Lower lobe of right lung (tissue), 2 donors: ENCODE measurements around the gene ANKRD63. TPM values are rescaled to one million over a fixed set of nuclear protein-coding genes. Genes with fewer than 3 reads are reported as not detected.
A peak's percentile ranks its signal among the peaks of the same experiment; 100 is the strongest.

Experiments
- ATAC-seq, 2 donors: fragments of 200-7000 bp; cut with Tn5 transposase; one replicate each; pipeline ENCODE4 v1.9.1; 2020 to 2022; ENCODE audit warnings: mild to moderate bottlenecking in 2 of 2, moderate library complexity in 2 of 2
- DNase-seq: peaks from one replicate; pipeline ENCODE4 v3.0.0-alpha.2; 2020
- H3K27ac ChIP-seq: fragments of 200-600 bp; one replicate; pipeline ENCODE4 v1.8.0; 2022
- H3K27me3 ChIP-seq: fragments of 200-600 bp; one replicate; pipeline ENCODE4 v1.8.0; 2022; ENCODE audit warnings: low read depth
- H3K36me3 ChIP-seq: fragments of 200-600 bp; one replicate; pipeline ENCODE4 v1.8.0; 2022; ENCODE audit warnings: mild to moderate bottlenecking
- H3K4me1 ChIP-seq: fragments of 200-600 bp; one replicate; pipeline ENCODE4 v1.8.0; 2022
- H3K4me3 ChIP-seq: fragments of 200-600 bp; one replicate; pipeline ENCODE4 v1.8.0; 2022; ENCODE audit warnings: mild to moderate bottlenecking
- H3K9me3 ChIP-seq: fragments of 200-600 bp; one replicate; pipeline ENCODE4 v1.8.0; 2022
- CTCF ChIP-seq: fragments of 200-600 bp; IDR thresholded peaks from one replicate; pipeline ENCODE4 v1.8.0; 2022; ENCODE audit warnings: antibody characterized with exemption, mild to moderate bottlenecking
- intact Hi-C: fragments of 100-400 bp; cut with DNase I; formaldehyde crosslinking; loops from one replicate; pipeline ENCODE4 v1.11.0; 2022
- total RNA-seq: library from RNA; stranded (reverse); fragmentation: NEBNext Ultra II Directional; extraction: Animal tissue kit (Norgen Biotek cat#: 25700); gene quantifications from one replicate; pipeline ENCODE4 v1.2.1, GENCODE V29; 2021
- donor health status: DM: no; HTN: yes; CAD: no; lungs with severe emphysema.

Gene ANKRD63
- total RNA-seq, 1 donor from 2014 or later, result not detected

GRCh38 chr15:40329804-40330203 is 46.9 kb upstream of the ANKRD63 start:
- intact Hi-C loops, result no loop called here
- no peaks in the 10 kb centered on the region for H3K9me3 ChIP-seq
- DNase-seq (no peak), ATAC-seq (no peak)
- TF ChIP-seq CTCF, result no peak
- H3K36me3 ChIP-seq, result peaks cover 1% of the 10 kb centered on the region
- no peaks in the 10 kb centered on the region for H3K27me3 ChIP-seq
- H3K4me1 ChIP-seq, result peaks cover 98% of the 10 kb centered on the region
- no peak overlapping the region for H3K4me3 ChIP-seq
- H3K27ac ChIP-seq, result peak overlapping the region; percentile 56

GRCh38 chr15:40328751-40329150 is 45.9 kb upstream of the ANKRD63 start:
- H3K4me1 ChIP-seq, result peaks cover 92% of the 10 kb centered on the region

GRCh38 chr15:40328176-40328575 is 45.3 kb upstream of the ANKRD63 start:
- TF ChIP-seq CTCF, result no peak
- Histone ChIP-seq H3K27ac (no peak overlapping the region), H3K27me3 (no peaks in the 10 kb centered on the region), H3K36me3 (no peaks in the 10 kb centered on the region), H3K4me1 (peaks cover 87% of the 10 kb centered on the region), H3K4me3 (no peak overlapping the region), H3K9me3 (no peaks in the 10 kb centered on the region)
- DNase-seq, result no peak
- intact Hi-C loops, result no loop called here
- no peak for ATAC-seq

More at GRCh38 chr15:40328751-40329150, 45.9 kb upstream of the ANKRD63 start:
- Histone ChIP-seq H3K36me3 (no peaks in the 10 kb centered on the region), H3K27ac (no peak overlapping the region), H3K4me3 (no peak overlapping the region), H3K9me3 (no peaks in the 10 kb centered on the region), H3K27me3 (no peaks in the 10 kb centered on the region)
- no peak for DNase-seq
- intact Hi-C loops, result no loop called here
- ATAC-seq, result no peak
- no peak for TF ChIP-seq CTCF

GRCh38 chr15:40327457-40327856 is 44.6 kb upstream of the ANKRD63 start:
- ATAC-seq, result no peak
- Histone ChIP-seq H3K4me1 (peaks cover 87% of the 10 kb centered on the region), H3K4me3 (no peak overlapping the region), H3K27me3 (no peaks in the 10 kb centered on the region), H3K9me3 (no peaks in the 10 kb centered on the region), H3K36me3 (no peaks in the 10 kb centered on the region), H3K27ac (no peak overlapping the region)
- intact Hi-C loops, result no loop called here
- TF ChIP-seq CTCF, result no peak
- DNase-seq, result no peak

- ATAC-seq (no peak), DNase-seq (no peak)
- Histone ChIP-seq H3K4me1 (peaks cover 72% of the 10 kb centered on the region), H3K36me3 (no peaks in the 10 kb centered on the region), H3K9me3 (no peaks in the 10 kb centered on the region), H3K27ac (no peak overlapping the region), H3K4me3 (peak overlapping the region; percentile 82), H3K27me3 (no peaks in the 10 kb centered on the region)
- TF ChIP-seq CTCF, result no peak
- intact Hi-C loops, result no loop called here
Measured at GRCh38 chr15:40325700-40326099, 42.8 kb upstream of the ANKRD63 start.

GRCh38 chr15:40325188-40325587 is 42.3 kb upstream of the ANKRD63 start:
- H3K4me3 ChIP-seq, result peak overlapping the region; percentile 82
- no peaks in the 10 kb centered on the region for H3K27me3 ChIP-seq
- H3K27ac ChIP-seq, result no peak overlapping the region
- ATAC-seq (no peak), DNase-seq (no peak)
- no peaks in the 10 kb centered on the region for H3K36me3 ChIP-seq
- TF ChIP-seq CTCF, result no peak
- intact Hi-C loops, result no loop called here
- H3K4me1 ChIP-seq, result peaks cover 67% of the 10 kb centered on the region
- H3K9me3 ChIP-seq, result no peaks in the 10 kb centered on the region
